Keratinocyte (primary cell): Measurements from ENCODE around the gene GPR21.

Experiments
- EZH2 ChIP-seq: IDR thresholded peaks from one replicate; pipeline ENCODE4 v1.6.1; 2012; ENCODE audit warnings: inconsistent platforms, mild to moderate bottlenecking, low read length, moderate library complexity
- TF ChIP-seq, protein P1 (sequence below), 3 experiments: IDR thresholded peaks in 1 of 3; conservative IDR thresholded peaks in 1 of 3; optimal IDR thresholded peaks in 1 of 3; 2 replicates in 2 of 3; 3 replicates in 1 of 3; pipeline versions ENCODE3 to v1.5.1; 2011; ENCODE audit warnings: low read length in 3 of 3, mild to moderate bottlenecking in 3 of 3, moderate library complexity in 2 of 3, control low read depth in 1 of 3, inconsistent platforms in 1 of 3; ENCODE audit not compliant: insufficient read depth in 2 of 3; ENCODE audit errors: extremely low read depth in 1 of 3

DNA sequence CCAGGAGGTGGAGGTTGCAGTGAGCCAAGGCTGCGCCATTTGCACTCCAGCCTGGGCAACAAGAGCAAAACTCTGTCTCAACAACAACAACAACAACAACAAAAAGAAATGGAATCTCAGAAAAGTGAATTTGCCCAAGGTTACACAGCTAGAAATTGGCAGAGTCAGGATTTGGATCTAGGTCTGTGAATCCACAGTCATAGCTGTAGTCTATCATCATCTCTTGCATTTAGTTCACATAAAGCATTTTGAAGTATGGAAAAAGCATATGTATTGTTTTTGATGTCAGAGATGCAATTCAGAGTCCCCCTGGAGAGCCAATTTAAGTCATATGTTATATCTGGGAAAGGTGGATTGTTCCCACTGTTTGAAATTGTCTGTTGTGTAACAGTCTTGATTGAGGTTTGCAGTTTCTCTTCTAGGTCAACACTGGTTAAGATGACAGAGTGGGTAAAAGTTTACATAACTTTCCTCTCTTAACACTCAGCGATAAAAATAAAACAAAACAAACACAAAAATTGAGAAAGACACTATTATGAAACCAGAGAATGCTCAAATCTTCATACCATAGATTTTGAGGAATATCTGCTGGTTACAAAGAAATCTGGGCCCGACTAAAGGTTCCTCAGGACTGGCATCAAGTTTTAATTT is 21.5 kb upstream of the GPR21 start:
- TF ChIP-seq, protein P1, sequence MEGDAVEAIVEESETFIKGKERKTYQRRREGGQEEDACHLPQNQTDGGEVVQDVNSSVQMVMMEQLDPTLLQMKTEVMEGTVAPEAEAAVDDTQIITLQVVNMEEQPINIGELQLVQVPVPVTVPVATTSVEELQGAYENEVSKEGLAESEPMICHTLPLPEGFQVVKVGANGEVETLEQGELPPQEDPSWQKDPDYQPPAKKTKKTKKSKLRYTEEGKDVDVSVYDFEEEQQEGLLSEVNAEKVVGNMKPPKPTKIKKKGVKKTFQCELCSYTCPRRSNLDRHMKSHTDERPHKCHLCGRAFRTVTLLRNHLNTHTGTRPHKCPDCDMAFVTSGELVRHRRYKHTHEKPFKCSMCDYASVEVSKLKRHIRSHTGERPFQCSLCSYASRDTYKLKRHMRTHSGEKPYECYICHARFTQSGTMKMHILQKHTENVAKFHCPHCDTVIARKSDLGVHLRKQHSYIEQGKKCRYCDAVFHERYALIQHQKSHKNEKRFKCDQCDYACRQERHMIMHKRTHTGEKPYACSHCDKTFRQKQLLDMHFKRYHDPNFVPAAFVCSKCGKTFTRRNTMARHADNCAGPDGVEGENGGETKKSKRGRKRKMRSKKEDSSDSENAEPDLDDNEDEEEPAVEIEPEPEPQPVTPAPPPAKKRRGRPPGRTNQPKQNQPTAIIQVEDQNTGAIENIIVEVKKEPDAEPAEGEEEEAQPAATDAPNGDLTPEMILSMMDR (optimal IDR thresholded peaks at IDR 0.05 in 1 of 3, IDR thresholded peaks at IDR 0.05 in 1 of 3, conservative IDR thresholded peaks at IDR 0.05 in 1 of 3; ENCODE audit: extremely low read depth in 1 of 3, insufficient read depth in 2 of 3, low read length in 3 of 3) = no peak
- TF ChIP-seq EZH2 = no peak
